Measurements from ENCODE around the gene TMEM212.

Gene TMEM212

DNA sequence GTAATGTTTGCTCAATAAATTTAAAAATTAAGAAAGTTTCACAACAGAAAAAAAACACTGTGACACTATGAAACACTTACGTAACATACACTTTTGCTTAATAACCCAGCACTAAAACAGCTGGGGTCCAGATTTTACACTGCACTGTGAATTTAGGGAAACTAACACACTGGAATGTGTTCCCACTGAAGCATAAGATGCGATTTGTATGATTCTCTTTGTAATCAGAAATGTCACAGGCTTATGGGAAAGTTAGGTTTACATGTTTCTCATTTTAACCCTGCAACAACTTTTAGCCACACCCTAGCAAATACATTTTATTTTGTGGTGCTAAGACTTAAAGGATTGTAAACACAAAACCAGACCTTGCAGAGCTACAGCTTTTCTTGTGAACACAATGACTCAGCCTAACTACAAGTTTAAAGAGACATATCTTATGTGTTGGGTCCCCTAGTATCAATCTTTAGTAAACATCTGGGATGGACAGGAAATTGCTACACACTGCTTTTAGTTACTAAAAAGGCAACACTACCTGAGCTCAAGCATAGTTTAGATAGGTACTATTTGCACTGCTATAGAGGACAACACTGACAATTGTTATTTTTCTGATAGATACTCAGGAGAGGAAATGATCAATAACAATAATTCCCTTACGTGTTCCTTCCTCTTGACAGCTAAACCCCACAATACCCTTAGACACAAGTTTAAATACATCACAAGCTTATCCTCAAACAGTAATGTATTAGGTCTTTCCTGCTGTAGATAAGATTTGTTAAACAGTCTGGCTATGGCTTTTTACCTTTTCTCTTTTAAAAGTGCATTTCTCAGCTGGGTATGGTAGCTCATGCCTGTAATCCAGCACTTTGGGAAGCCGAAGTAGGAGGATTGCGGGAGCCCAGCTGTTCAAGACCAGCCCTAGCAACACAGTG lies 36.7 kb upstream of the TMEM212 start:
- no peaks in the 10 kb centered on the region for H3K36me3 ChIP-seq (ENCODE audit: insufficient read depth, low read length)
- H3K9ac ChIP-seq (ENCODE audit: low read depth, low read length): no peak overlapping the region
- 92% methylated on average over 5 of the region's 5 CpGs for WGBS
- no peak overlapping the region for H3K4me3 ChIP-seq (ENCODE audit: low read length)
- H3K27ac ChIP-seq (ENCODE audit: low read depth, low read length): no peak overlapping the region
- H3K27me3 ChIP-seq (ENCODE audit: insufficient read depth, low read length): peaks cover 30% of the 10 kb centered on the region
- no peaks in the 10 kb centered on the region for H3K9me3 ChIP-seq (ENCODE audit: insufficient read depth, low read depth, low read length)
- 0 out of 2 replicates have a peak, but pooled peaks cover 4% of the 10 kb centered on the region for H3K4me1 ChIP-seq (ENCODE audit: insufficient read depth, low read length)

DNA sequence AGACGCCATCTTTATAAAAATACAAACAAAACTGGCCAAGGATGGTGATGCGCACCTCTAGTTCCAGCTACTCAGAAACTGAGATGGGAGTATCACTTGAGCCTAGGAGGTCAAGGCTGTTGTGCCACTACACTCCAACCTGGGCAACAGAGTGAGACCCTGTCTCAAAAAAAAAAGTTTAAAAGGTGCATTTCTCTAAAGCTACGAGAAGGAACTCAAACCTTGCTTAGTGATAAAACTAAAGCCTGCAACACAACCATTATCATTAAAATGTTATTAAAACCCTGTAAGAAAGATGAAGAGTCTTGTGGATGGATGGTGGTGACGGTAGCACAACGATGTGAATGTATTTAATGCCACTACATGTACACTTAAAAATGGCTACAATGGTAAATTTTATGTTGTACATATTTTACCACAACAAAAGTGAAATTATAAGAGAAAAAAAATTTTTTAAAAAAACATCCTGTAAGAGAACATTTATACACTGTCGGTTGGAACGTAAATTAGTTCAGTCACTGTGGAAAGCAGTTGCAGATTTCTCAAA lies 35.9 kb upstream of the TMEM212 start:
- Histone ChIP-seq H3K4me1 (ENCODE audit: insufficient read depth, low read length) (0 out of 2 replicates have a peak, but pooled peaks cover 4% of the 10 kb centered on the region), H3K9me3 (ENCODE audit: insufficient read depth, low read depth, low read length) (no peaks in the 10 kb centered on the region), H3K27me3 (ENCODE audit: insufficient read depth, low read length) (peaks cover 37% of the 10 kb centered on the region), H3K4me3 (ENCODE audit: low read length) (no peak overlapping the region), H3K27ac (ENCODE audit: low read depth, low read length) (no peak overlapping the region), H3K9ac (ENCODE audit: low read depth, low read length) (no peak overlapping the region), H3K36me3 (ENCODE audit: insufficient read depth, low read length) (no peaks in the 10 kb centered on the region)
- WGBS: 89% methylated on average over 5 of the region's 7 CpGs

DNA sequence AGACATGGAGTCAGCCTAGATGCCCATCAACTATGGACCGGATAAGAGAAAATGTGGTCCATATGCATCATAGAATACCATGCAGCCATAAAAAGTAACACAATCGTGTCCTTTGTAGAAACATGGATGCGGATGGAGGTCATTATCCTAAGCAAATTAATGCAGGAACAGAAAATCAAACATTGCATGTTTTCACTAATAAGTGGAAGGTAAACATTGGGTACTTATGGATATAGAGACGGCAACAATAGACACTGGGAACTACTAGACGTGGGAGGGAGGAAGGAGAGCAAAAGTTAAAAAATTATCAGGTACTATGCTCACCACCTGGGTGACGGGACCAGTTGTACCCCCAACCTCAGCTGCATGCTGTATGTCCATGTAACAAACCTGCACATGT lies 35.3 kb upstream of the TMEM212 start:
- Histone ChIP-seq H3K9ac (ENCODE audit: low read depth, low read length) (no peak overlapping the region), H3K27me3 (ENCODE audit: insufficient read depth, low read length) (peaks cover 40% of the 10 kb centered on the region), H3K4me1 (ENCODE audit: insufficient read depth, low read length) (0 out of 2 replicates have a peak, but pooled peaks cover 4% of the 10 kb centered on the region), H3K27ac (ENCODE audit: low read depth, low read length) (no peak overlapping the region), H3K36me3 (ENCODE audit: insufficient read depth, low read length) (no peaks in the 10 kb centered on the region), H3K4me3 (ENCODE audit: low read length) (no peak overlapping the region), H3K9me3 (ENCODE audit: insufficient read depth, low read depth, low read length) (no peaks in the 10 kb centered on the region)
- 97% methylated on average over 6 of the region's 6 CpGs for WGBS

GRCh38 chr3:171809611-171809860 lies 33.6 kb upstream of the TMEM212 start:
- Histone ChIP-seq H3K4me3 (ENCODE audit: low read length) (peak overlapping the region; percentile 60), H3K27me3 (ENCODE audit: insufficient read depth, low read length) (peaks cover 40% of the 10 kb centered on the region), H3K9ac (ENCODE audit: low read depth, low read length) (no peak overlapping the region; the same call in 1 of the 2 replicates), H3K9me3 (ENCODE audit: insufficient read depth, low read depth, low read length) (no peaks in the 10 kb centered on the region), H3K27ac (ENCODE audit: low read depth, low read length) (no peak overlapping the region), H3K4me1 (ENCODE audit: insufficient read depth, low read length) (0 out of 2 replicates have a peak, but pooled peaks cover 4% of the 10 kb centered on the region), H3K36me3 (ENCODE audit: insufficient read depth, low read length) (no peaks in the 10 kb centered on the region)
- 6% methylated on average over 11 of the region's 11 CpGs for WGBS

DNA sequence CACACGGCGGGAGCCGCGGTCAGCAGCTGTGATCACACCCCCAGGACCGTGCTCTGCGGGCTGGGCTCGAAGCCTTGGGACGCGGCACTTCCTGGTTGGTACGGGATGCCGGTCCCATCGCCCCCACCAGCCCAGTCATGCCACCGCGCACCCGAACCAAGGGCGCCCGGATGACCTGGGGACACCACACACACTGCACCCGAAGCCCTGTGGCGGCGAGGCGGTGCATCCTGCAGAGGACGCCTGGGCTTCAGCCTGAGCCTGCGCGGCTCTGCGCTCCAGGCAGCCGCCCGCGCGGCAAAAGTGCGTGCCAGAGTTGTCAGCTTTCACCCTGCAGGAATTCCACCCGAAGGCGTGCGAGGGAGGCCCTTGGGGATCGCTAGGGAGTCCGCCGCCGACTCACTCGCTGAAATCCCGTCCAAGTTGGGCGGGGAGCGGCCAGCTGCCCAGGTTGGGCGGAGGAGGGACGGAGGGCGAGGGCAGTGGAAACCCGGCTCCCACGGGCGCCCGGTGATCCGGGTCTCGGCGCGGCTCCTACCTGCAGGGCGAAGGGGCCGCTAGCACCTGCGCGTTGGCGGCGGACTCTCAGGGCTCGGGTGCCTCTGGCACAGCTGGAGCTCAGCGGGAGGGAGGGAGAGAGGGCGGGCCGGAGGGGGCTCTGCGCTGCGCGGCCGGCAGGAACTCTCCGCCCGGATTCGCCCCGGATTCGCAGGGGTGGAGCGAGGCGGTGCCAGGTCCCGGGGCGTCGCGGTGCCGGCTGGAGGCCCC lies 33.1 kb upstream of the TMEM212 start, which contains the start of gene PLD1:
Gene PLD1 (minus strand): TSS at position 623 of the 768 bp plus-strand sequence. CDS start 72,432 bp downstream, outside the sequence.
- Histone ChIP-seq H3K4me1 (ENCODE audit: insufficient read depth, low read length) (0 out of 2 replicates have a peak, but pooled peaks cover 4% of the 10 kb centered on the region), H3K4me3 (ENCODE audit: low read length) (peak within 1 kb of the TSS; percentile 60), H3K9me3 (ENCODE audit: insufficient read depth, low read depth, low read length) (no peaks in the 10 kb centered on the region), H3K9ac (ENCODE audit: low read depth, low read length) (peak within 1 kb of the TSS; percentile 0; the same call in 1 of the 2 replicates), H3K27ac (ENCODE audit: low read depth, low read length) (no peak within 1 kb of the TSS), H3K27me3 (ENCODE audit: insufficient read depth, low read length) (peaks cover 40% of the 10 kb centered on the region), H3K36me3 (ENCODE audit: insufficient read depth, low read length) (no peaks in the 10 kb centered on the region)
- WGBS: under 1% methylated on average over 78 of the region's 78 CpGs

DNA sequence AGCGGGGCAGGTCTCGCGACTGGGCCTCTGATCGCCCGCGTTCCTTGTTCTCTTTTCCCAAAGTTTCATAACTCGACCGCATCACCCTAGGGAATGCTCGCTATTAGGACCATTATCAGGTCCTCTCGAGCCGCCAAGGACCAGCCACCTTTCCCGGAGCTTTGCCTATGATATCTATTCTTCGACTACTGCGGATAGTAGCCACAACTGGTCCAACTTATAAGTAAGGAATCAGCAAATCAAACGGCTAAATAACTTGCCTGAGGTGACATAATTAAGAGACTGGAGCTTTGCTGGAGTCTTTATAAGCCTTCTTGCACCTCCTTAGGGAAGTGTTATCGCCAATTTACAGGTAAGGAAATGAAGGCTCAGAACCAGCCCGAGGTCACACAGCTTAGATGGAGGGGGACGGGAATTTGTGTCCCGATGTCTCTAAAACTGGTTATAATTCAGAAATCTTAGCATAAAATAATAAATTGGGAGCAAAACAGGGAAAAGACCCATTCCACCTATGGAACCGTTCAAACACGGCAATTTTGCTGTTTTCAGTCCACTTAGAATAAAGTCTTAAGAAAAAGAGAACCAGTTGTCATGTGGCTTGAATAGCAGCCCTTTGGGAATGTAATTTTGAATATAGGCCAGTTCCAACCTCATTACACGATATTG lies 32.4 kb upstream of the TMEM212 start:
- H3K4me3 ChIP-seq (ENCODE audit: low read length): peak overlapping the region; percentile 60
- H3K27ac ChIP-seq (ENCODE audit: low read depth, low read length): no peak overlapping the region
- H3K9ac ChIP-seq (ENCODE audit: low read depth, low read length): no peak overlapping the region
- no peaks in the 10 kb centered on the region for H3K36me3 ChIP-seq (ENCODE audit: insufficient read depth, low read length)
- 21% methylated on average over 22 of the region's 22 CpGs for WGBS
- 0 out of 2 replicates have a peak, but pooled peaks cover 4% of the 10 kb centered on the region for H3K4me1 ChIP-seq (ENCODE audit: insufficient read depth, low read length)
- H3K27me3 ChIP-seq (ENCODE audit: insufficient read depth, low read length): peaks cover 40% of the 10 kb centered on the region
- no peaks in the 10 kb centered on the region for H3K9me3 ChIP-seq (ENCODE audit: insufficient read depth, low read depth, low read length)

GRCh38 chr3:171811295-171811912 lies 31.7 kb upstream of the TMEM212 start:
- H3K9ac ChIP-seq (ENCODE audit: low read depth, low read length): no peak overlapping the region

DNA sequence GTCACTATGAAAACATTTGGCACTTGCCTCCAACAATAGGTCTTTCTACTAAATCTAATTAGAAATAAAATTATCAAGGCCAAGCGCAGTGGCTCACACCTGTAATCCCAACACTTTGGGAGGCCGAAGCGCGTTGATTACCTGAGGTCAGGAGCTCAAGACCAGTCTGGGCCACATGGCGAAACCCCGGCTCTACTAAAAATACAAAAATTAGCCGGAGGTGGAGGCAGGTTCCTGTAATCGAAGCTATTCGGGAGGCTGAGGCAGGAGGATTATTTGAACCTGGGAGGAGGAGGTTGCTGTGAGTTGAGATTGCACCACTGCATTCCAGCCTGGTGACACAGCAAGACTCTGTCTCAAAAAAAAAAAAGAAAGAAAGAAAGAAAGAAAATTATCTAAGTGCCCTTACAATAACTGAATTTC lies 31.2 kb upstream of the TMEM212 start:
- Histone ChIP-seq H3K4me3 (ENCODE audit: low read length) (no peak overlapping the region), H3K36me3 (ENCODE audit: insufficient read depth, low read length) (no peaks in the 10 kb centered on the region), H3K27ac (ENCODE audit: low read depth, low read length) (no peak overlapping the region), H3K4me1 (ENCODE audit: insufficient read depth, low read length) (0 out of 2 replicates have a peak, but pooled peaks cover 4% of the 10 kb centered on the region), H3K9me3 (ENCODE audit: insufficient read depth, low read depth, low read length) (no peaks in the 10 kb centered on the region), H3K9ac (ENCODE audit: low read depth, low read length) (no peak overlapping the region), H3K27me3 (ENCODE audit: insufficient read depth, low read length) (peaks cover 40% of the 10 kb centered on the region)
- 97% methylated on average over 9 of the region's 9 CpGs for WGBS

More at GRCh38 chr3:171811295-171811912, 31.7 kb upstream of the TMEM212 start:
- H3K27ac ChIP-seq (ENCODE audit: low read depth, low read length): no peak overlapping the region
- peak overlapping the region; percentile 60; the same call in 1 of the 2 replicates for H3K4me3 ChIP-seq (ENCODE audit: low read length)
- H3K9me3 ChIP-seq (ENCODE audit: insufficient read depth, low read depth, low read length): no peaks in the 10 kb centered on the region
- WGBS: 92% methylated on average over 4 of the region's 4 CpGs
- peaks cover 40% of the 10 kb centered on the region for H3K27me3 ChIP-seq (ENCODE audit: insufficient read depth, low read length)
- no peaks in the 10 kb centered on the region for H3K36me3 ChIP-seq (ENCODE audit: insufficient read depth, low read length)
- H3K4me1 ChIP-seq (ENCODE audit: insufficient read depth, low read length): 0 out of 2 replicates have a peak, but pooled peaks cover 4% of the 10 kb centered on the region

DNA sequence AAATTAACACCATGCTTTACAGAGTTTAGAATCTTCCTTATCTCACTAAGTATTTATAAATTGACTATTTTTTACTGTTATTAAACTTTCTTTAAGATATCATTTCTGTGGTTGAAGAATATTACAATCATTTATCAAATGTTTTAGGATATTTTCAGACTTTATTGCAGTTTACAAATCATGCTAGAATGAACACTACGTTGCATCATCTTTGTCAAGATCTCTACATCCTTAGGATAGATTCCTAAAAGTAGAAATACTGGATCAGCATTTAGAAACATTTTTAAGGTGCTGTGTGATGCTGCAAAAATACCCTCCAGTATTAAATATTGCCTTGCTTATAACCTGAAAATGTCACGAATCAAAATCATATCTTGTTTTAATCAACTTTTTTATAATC lies 30.3 kb upstream of the TMEM212 start:
- 0 out of 2 replicates have a peak, but pooled peaks cover 4% of the 10 kb centered on the region for H3K4me1 ChIP-seq (ENCODE audit: insufficient read depth, low read length)
- 100% methylated on average over 1 of the region's 2 CpGs for WGBS
- H3K27me3 ChIP-seq (ENCODE audit: insufficient read depth, low read length): peaks cover 40% of the 10 kb centered on the region
- no peaks in the 10 kb centered on the region for H3K36me3 ChIP-seq (ENCODE audit: insufficient read depth, low read length)
- no peaks in the 10 kb centered on the region for H3K9me3 ChIP-seq (ENCODE audit: insufficient read depth, low read depth, low read length)
- H3K9ac ChIP-seq (ENCODE audit: low read depth, low read length): no peak overlapping the region
- no peak overlapping the region for H3K4me3 ChIP-seq (ENCODE audit: low read length)
- no peak overlapping the region for H3K27ac ChIP-seq (ENCODE audit: low read depth, low read length)

DNA sequence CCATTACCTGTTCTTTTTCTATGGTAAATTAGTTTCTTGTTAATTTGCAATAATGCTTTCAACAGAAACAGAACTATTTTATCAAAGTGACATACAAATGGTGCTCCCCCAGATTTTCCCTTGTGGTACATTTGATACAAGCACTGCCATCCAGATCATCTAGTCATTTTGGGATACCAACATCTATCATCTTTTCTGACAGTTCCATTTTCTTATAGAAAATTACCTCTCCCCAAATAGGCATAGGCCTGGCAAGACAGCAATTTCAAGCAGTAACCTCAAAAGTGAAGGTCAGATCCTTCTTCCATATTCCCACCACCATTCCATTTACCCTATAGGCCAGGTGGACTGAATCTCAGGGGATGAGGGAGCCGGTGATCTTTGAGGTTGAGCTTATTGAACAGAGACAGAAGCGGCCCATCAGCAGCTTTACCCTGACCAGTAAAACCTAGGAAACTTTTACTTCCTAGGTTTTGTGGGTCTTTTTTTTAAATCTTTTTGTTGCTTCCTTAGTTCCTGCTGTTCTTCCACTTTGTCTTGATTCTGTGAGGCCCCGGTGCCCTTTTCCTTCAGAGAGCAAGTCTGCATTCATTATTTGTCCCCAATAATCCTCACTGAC lies 29.8 kb upstream of the TMEM212 start:
- Histone ChIP-seq H3K9ac (ENCODE audit: low read depth, low read length) (no peak overlapping the region), H3K27me3 (ENCODE audit: insufficient read depth, low read length) (peaks cover 40% of the 10 kb centered on the region), H3K4me1 (ENCODE audit: insufficient read depth, low read length) (0 out of 2 replicates have a peak, but pooled peaks cover 4% of the 10 kb centered on the region), H3K4me3 (ENCODE audit: low read length) (no peak overlapping the region), H3K27ac (ENCODE audit: low read depth, low read length) (no peak overlapping the region), H3K9me3 (ENCODE audit: insufficient read depth, low read depth, low read length) (no peaks in the 10 kb centered on the region), H3K36me3 (ENCODE audit: insufficient read depth, low read length) (no peaks in the 10 kb centered on the region)
- WGBS: 90% methylated on average over 3 of the region's 3 CpGs

Measured in HUES64 (cell line).